A673 (cell line): ENCODE measurements around the gene CDK17. TPM values are rescaled to one million over a fixed set of nuclear protein-coding genes. Genes with fewer than 3 reads are reported as not detected.

Experiments used
- BruUV-seq: library from RNA; stranded (reverse); fragments of 400-500 nt; replicated peaks from 2 replicates; lab custom pipeline; 2021; lab: Mats Ljungman, UMichigan
- CTCF ChIA-PET: fragments of 300-600 bp; sonication (Branson Sonifier 250); formaldehyde crosslinking; loops from one replicate; lab custom pipeline; 2022; ENCODE audit warnings: antibody characterized with exemption; lab: Charles Lee
- POLR2A ChIA-PET: fragments of 300-600 bp; sonication (Branson Sonifier 250); formaldehyde crosslinking; loops from one replicate; lab custom pipeline; 2022; ENCODE audit warnings: antibody characterized with exemption; ENCODE audit not compliant: low non-redundant PET; lab: Charles Lee
- DNase-seq: peaks from one replicate; pipeline ENCODE4 v3.0.0-alpha.2; 2015; ENCODE audit warnings: low spot score
- H3K27ac ChIP-seq: fragments of 200-600 bp; sonication (generic); 2 replicates; pipeline ENCODE4 v1.5.1; 2016; ENCODE audit warnings: mixed run types, low read depth, mild to moderate bottlenecking, mixed read lengths, antibody characterized with exemption, low read length; ENCODE audit not compliant: poor library complexity, severe bottlenecking
- H3K27me3 ChIP-seq: fragments of 200-600 bp; sonication (generic); replicated peaks from 2 replicates; pipeline ENCODE4 v1.6.1; 2017; ENCODE audit warnings: mixed run types, low read depth, mild to moderate bottlenecking, mixed read lengths, antibody characterized with exemption, low read length; ENCODE audit not compliant: insufficient read depth, poor library complexity
- H3K36me3 ChIP-seq: fragments of 200-600 bp; sonication (generic); 2 replicates; pipeline ENCODE4 v1.6.1; 2016; ENCODE audit warnings: mixed run types, mild to moderate bottlenecking, mixed read lengths, antibody characterized with exemption, low read length; ENCODE audit not compliant: insufficient read depth, poor library complexity, severe bottlenecking
- H3K4me1 ChIP-seq: fragments of 200-600 bp; sonication (generic); 2 replicates; pipeline ENCODE4 v1.6.1; 2017; ENCODE audit warnings: mixed run types, mild to moderate bottlenecking, mixed read lengths, antibody characterized with exemption, low read length; ENCODE audit not compliant: insufficient read depth, poor library complexity, severe bottlenecking
- H3K4me3 ChIP-seq: fragments of 200-600 bp; sonication (generic); 2 replicates; pipeline ENCODE4 v1.5.1; 2016; ENCODE audit warnings: low read depth, mixed run types, mild to moderate bottlenecking, mixed read lengths, low read length; ENCODE audit not compliant: poor library complexity, severe bottlenecking
- H3K9me3 ChIP-seq: fragments of 200-600 bp; sonication (generic); 2 replicates; pipeline ENCODE4 v1.6.1; 2016; ENCODE audit warnings: mixed run types, low read depth, mild to moderate bottlenecking, mixed read lengths, antibody characterized with exemption, low read length; ENCODE audit not compliant: poor library complexity, severe bottlenecking
- CTCF ChIP-seq: fragments of 300-800, 200-600 bp; sonication (generic); conservative IDR thresholded peaks from 2 replicates; pipeline ENCODE4 v1.5.1; 2017; ENCODE audit warnings: low read depth, mild to moderate bottlenecking, antibody characterized with exemption, low read length, moderate library complexity, mixed read lengths
- EZH2 ChIP-seq: fragments of 200-600 bp; sonication (generic); IDR thresholded peaks from 2 replicates; pipeline ENCODE4 v1.6.1; 2017; ENCODE audit warnings: borderline replicate concordance, low read depth, mild to moderate bottlenecking, mixed read lengths, antibody characterized with exemption, low read length; ENCODE audit not compliant: poor library complexity, severe bottlenecking
- intact Hi-C: fragments of 100-400 bp; cut with micrococcal nuclease; formaldehyde crosslinking; loops from one replicate; pipeline ENCODE4 v1.10.0; 2022; ENCODE audit not compliant: unreplicated experiment
- total RNA-seq: library from RNA; stranded (reverse); gene quantifications from 2 replicates; pipeline ENCODE4 v1.2.3, GENCODE V29; 2021

Gene CDK17
- total RNA-seq, 1 experiment from 2014 or later: 34.8 TPM

GRCh38 chr12:96356831-96357230 is 43.4 kb downstream of the CDK17 start:
- CTCF ChIA-PET: interaction anchor here (0.6 kb wide), 1 partner anchor 73 kb away, joined by 10 read pairs; no protein-coding TSS in a partner anchor
- POLR2A ChIA-PET: no interaction called here
- BruUV-seq: no TSS peak

GRCh38 chr12:96354844-96355534 is 45.2 kb downstream of the CDK17 start:
- H3K27me3 ChIP-seq: no peaks in the 10 kb centered on the region
- ChIA-PET CTCF (no interaction called here), POLR2A (no interaction called here)
- DNase-seq: no peak
- no peaks in the 10 kb centered on the region for H3K9me3 ChIP-seq
- no peak overlapping the region for H3K27ac ChIP-seq
- no peak for TF ChIP-seq EZH2
- TF ChIP-seq CTCF: no peak
- intact Hi-C loops: no loop called here
- no peaks in the 10 kb centered on the region for H3K36me3 ChIP-seq
- H3K4me1 ChIP-seq: peaks cover 24% of the 10 kb centered on the region
- H3K4me3 ChIP-seq: no peak overlapping the region
- no TSS peak for BruUV-seq

More at GRCh38 chr12:96356831-96357230, 43.4 kb downstream of the CDK17 start:
- H3K4me3 ChIP-seq: no peak overlapping the region
- peaks cover 32% of the 10 kb centered on the region for H3K4me1 ChIP-seq
- H3K9me3 ChIP-seq: no peaks in the 10 kb centered on the region
- H3K27ac ChIP-seq: no peak overlapping the region
- H3K36me3 ChIP-seq: no peaks in the 10 kb centered on the region
- no peaks in the 10 kb centered on the region for H3K27me3 ChIP-seq
- TF ChIP-seq EZH2: no peak
- intact Hi-C loops: no loop called here
- DNase-seq: no peak

GRCh38 chr12:96354326-96354725 is 45.9 kb downstream of the CDK17 start:
- intact Hi-C loops: no loop called here
- POLR2A ChIA-PET: no interaction called here
- DNase-seq: no peak
- no TSS peak for BruUV-seq
- H3K36me3 ChIP-seq: no peaks in the 10 kb centered on the region
- H3K27ac ChIP-seq: no peak overlapping the region
- CTCF ChIA-PET: no interaction called here
- no peaks in the 10 kb centered on the region for H3K9me3 ChIP-seq
- no peaks in the 10 kb centered on the region for H3K27me3 ChIP-seq
- peaks cover 24% of the 10 kb centered on the region for H3K4me1 ChIP-seq
- no peak overlapping the region for H3K4me3 ChIP-seq
- TF ChIP-seq EZH2 (no peak), CTCF (no peak)
